IPS-15b (cell line): ENCODE results near the gene PABPN1L.

Source experiments
- H3K27me3 ChIP-seq: one replicate; pipeline ENCODE4 v1.6.1; 2013; ENCODE audit warnings: low read length; ENCODE audit not compliant: control insufficient read depth, insufficient read depth
- H3K36me3 ChIP-seq: one replicate; pipeline ENCODE4 v1.6.1; 2013; ENCODE audit warnings: low read length; ENCODE audit not compliant: control insufficient read depth, insufficient read depth
- H3K4me1 ChIP-seq: one replicate; pipeline ENCODE4 v1.6.1; 2013; ENCODE audit warnings: mild to moderate bottlenecking, low read length; ENCODE audit not compliant: control insufficient read depth, insufficient read depth
- H3K4me3 ChIP-seq: one replicate; pipeline ENCODE4 v1.5.1; 2013; ENCODE audit warnings: low read depth, low read length
- H3K9ac ChIP-seq: one replicate; pipeline ENCODE4 v1.6.1; 2013; ENCODE audit warnings: low read depth, mild to moderate bottlenecking, low read length
- H3K9me3 ChIP-seq: one replicate; pipeline ENCODE4 v1.6.1; 2013; ENCODE audit warnings: mild to moderate bottlenecking, low read length; ENCODE audit not compliant: control insufficient read depth, insufficient read depth

Gene PABPN1L

DNA sequence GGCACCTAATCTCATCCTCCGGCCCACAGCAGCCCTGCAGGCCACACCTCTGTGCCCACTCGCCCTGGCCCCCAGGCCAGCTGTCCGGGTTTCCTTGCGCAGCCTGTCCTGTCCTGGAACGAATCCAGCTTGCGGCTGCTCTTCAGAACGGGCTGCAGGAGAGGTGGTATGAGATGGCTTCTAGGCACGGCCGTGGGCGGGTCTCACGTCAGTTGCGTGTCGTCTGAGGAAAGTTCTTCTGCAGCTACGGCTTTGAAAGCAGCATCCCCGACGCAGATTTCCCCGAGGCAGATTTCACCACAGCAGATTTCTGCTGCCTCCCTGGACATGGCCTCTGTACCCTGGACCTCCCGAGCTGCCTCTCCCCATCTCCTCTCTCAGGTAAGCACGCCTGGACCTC, 27.9 kb downstream of the PABPN1L start:
- no peak overlapping the region for H3K4me3 ChIP-seq
- H3K4me1 ChIP-seq, result no peaks in the 10 kb centered on the region

GRCh38 chr16:88837806-88838205, 28.7 kb downstream of the PABPN1L start:
- Histone ChIP-seq H3K36me3 (peaks cover 12% of the 10 kb centered on the region), H3K9ac (no peak overlapping the region), H3K4me3 (no peak overlapping the region), H3K4me1 (no peaks in the 10 kb centered on the region), H3K9me3 (no peaks in the 10 kb centered on the region), H3K27me3 (no peaks in the 10 kb centered on the region)

More for the DNA sequence above, 27.9 kb downstream of the PABPN1L start:
- Histone ChIP-seq H3K36me3 (peaks cover 12% of the 10 kb centered on the region), H3K27me3 (no peaks in the 10 kb centered on the region), H3K9ac (no peak overlapping the region), H3K9me3 (no peaks in the 10 kb centered on the region)

- H3K4me3 ChIP-seq, result no peak overlapping the region
- H3K9ac ChIP-seq, result no peak overlapping the region
- H3K9me3 ChIP-seq, result no peaks in the 10 kb centered on the region
- no peaks in the 10 kb centered on the region for H3K4me1 ChIP-seq
- H3K36me3 ChIP-seq, result peaks cover 14% of the 10 kb centered on the region
- H3K27me3 ChIP-seq, result no peaks in the 10 kb centered on the region
These were observed 29.7 kb downstream of the PABPN1L start for GRCh38 chr16:88836791-88837190.

DNA sequence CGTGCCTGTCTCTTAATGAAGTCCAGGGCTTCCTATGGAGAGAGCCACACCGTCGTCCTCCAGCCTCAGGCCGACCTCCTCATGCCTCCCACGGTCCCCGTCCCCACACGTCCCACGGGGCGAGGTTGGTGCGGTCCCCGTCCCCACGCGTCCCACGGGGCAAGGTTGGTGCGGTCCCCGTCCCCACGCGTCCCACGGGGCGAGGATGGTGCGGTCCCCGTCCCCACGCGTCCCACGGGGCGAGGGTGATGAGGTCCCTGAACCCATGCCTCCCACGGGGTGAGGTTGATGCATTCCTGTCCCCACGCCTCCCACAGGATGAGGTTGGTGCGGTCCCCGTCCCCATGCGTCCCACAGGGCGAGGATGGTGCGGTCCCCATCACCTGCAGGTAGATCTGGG, 30.6 kb downstream of the PABPN1L start:
- Histone ChIP-seq H3K4me3 (no peak overlapping the region), H3K4me1 (no peaks in the 10 kb centered on the region), H3K9ac (no peak overlapping the region), H3K9me3 (no peaks in the 10 kb centered on the region), H3K27me3 (no peaks in the 10 kb centered on the region), H3K36me3 (peaks cover 15% of the 10 kb centered on the region)

- Histone ChIP-seq H3K9me3 (no peaks in the 10 kb centered on the region), H3K4me1 (no peaks in the 10 kb centered on the region), H3K36me3 (peaks cover 13% of the 10 kb centered on the region), H3K9ac (no peak overlapping the region), H3K27me3 (no peaks in the 10 kb centered on the region), H3K4me3 (no peak overlapping the region)
These were observed 31.1 kb downstream of the PABPN1L start for GRCh38 chr16:88835383-88835782.

DNA sequence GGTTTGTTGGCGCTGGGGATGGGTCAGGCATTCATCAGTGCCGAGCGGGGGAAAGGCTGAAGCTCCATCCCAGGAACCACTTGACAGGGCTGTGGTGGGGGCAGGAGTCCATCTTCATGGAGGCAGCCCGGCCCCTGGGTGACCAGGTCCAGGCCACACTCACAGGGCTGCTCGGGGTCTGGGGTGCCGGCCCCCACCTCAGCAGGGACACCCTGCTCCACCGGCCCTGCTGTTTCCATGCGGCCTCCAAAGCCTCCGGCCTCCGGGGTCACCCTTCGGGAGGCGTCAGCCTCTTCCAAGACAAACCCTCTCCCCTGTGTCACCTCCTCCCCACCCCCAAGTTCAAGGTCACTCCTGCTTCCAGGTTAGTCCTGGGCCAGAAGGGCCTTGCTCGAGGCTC, 31.8 kb downstream of the PABPN1L start:
- Histone ChIP-seq H3K27me3 (no peaks in the 10 kb centered on the region), H3K9me3 (no peaks in the 10 kb centered on the region), H3K4me3 (no peak overlapping the region), H3K36me3 (peaks cover 13% of the 10 kb centered on the region), H3K4me1 (no peaks in the 10 kb centered on the region), H3K9ac (no peak overlapping the region)

DNA sequence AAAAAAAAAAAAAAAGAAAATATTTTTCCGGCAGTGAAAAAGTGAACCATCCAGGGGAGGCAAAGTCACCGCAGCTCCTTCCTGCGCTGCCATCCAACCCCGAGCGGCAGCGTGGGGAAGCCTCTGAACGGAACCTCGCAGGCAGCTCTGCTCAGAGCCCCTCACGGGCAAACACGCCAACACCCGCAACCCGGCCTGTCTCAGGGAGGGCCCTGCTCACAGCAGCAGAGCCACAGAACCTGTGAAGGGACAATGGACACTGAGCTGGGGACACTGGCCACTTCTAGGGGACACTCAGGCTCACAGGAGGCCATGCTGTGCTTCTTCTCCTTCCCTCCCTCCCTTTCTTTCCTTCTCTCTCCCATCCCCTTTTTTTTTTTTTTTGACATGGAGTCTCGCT, 33.4 kb downstream of the PABPN1L start:
- peaks cover 13% of the 10 kb centered on the region for H3K36me3 ChIP-seq
- no peak overlapping the region for H3K4me3 ChIP-seq
- H3K4me1 ChIP-seq, result no peaks in the 10 kb centered on the region

GRCh38 chr16:88831838-88832237, 34.6 kb downstream of the PABPN1L start:
- Histone ChIP-seq H3K9me3 (no peaks in the 10 kb centered on the region), H3K36me3 (peaks cover 13% of the 10 kb centered on the region), H3K4me1 (no peaks in the 10 kb centered on the region), H3K9ac (no peak overlapping the region), H3K27me3 (no peaks in the 10 kb centered on the region), H3K4me3 (no peak overlapping the region)

More for the DNA sequence above, 33.4 kb downstream of the PABPN1L start:
- Histone ChIP-seq H3K27me3 (no peaks in the 10 kb centered on the region), H3K9ac (no peak overlapping the region), H3K9me3 (no peaks in the 10 kb centered on the region)

- H3K9me3 ChIP-seq, result no peaks in the 10 kb centered on the region
- no peak overlapping the region for H3K4me3 ChIP-seq
- no peaks in the 10 kb centered on the region for H3K4me1 ChIP-seq
- H3K9ac ChIP-seq, result no peak overlapping the region
- H3K36me3 ChIP-seq, result peaks cover 11% of the 10 kb centered on the region
- no peaks in the 10 kb centered on the region for H3K27me3 ChIP-seq
These were observed 35.7 kb downstream of the PABPN1L start for GRCh38 chr16:88830783-88831182.

DNA sequence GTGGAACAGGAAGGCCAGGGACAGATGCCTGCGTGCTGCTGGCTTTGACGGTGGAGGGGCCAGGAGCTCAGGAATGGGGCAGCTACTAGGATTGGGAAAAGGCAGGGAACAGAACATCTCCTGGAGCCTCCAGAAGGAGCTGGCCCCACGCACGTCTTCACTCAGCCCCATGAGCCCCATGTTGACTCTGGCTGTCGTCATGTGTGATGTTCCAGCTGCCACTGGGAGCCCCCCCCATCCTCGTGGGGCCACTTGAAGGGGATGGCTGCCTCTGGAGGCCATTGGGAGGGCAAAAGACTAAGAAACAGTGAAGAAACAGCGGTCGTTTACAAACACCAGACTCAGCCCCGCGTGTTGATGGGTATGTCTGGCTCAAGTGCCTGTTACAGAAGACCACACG, 36.2 kb downstream of the PABPN1L start:
- Histone ChIP-seq H3K4me3 (no peak overlapping the region), H3K27me3 (no peaks in the 10 kb centered on the region), H3K36me3 (peaks cover 8% of the 10 kb centered on the region), H3K9ac (no peak overlapping the region), H3K4me1 (no peaks in the 10 kb centered on the region), H3K9me3 (no peaks in the 10 kb centered on the region)

DNA sequence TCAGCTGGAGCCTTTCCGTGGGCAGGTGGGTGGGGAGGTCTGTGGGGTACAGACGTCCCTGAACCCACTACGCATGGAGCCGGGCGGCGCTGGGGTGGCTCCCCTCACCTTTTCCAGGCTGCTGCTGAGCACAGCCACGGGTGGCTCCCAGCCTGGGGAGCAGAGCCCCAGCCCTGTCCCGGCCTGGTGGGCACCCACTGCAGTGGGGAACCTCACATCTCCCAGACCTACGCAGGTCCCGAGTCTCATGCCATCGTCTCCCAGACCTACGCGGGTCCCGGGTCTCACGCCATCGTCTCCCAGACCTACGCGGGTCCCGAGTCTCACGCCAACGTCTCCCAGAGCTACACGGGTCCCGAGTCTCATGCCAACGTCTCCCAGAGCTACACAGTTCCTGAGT, 37.7 kb downstream of the PABPN1L start:
- peaks cover 7% of the 10 kb centered on the region for H3K36me3 ChIP-seq
- no peaks in the 10 kb centered on the region for H3K9me3 ChIP-seq
- no peaks in the 10 kb centered on the region for H3K27me3 ChIP-seq
- H3K4me1 ChIP-seq, result no peaks in the 10 kb centered on the region
- H3K9ac ChIP-seq, result no peak overlapping the region
- no peak overlapping the region for H3K4me3 ChIP-seq

DNA sequence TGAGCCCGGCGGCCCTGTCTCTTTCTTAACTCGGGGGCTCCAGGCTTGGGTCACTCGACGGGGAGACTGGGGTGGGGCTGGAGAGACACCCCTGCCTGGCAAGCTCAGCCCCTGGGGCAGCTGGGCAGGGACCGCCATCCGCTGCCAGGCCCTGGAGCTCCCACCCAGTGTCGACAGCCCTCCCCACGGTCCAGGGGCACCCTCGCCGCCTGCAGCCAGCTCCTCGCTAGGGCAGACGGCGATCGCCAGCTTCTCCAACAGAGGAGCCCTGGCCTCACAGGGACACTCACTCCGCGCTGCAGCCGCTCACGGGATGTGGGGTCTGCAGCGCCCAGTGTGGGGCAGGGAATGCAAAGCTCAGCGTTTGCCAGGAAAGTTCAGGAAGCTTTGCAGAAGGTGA, 38.7 kb downstream of the PABPN1L start:
- no peak overlapping the region for H3K9ac ChIP-seq
- H3K9me3 ChIP-seq, result no peaks in the 10 kb centered on the region
- H3K36me3 ChIP-seq, result peaks cover 7% of the 10 kb centered on the region
- no peak overlapping the region for H3K4me3 ChIP-seq
- H3K4me1 ChIP-seq, result no peaks in the 10 kb centered on the region
- H3K27me3 ChIP-seq, result no peaks in the 10 kb centered on the region
